HT-29 (cell line): ENCODE measurements around the gene CELA2A. TPM values are rescaled to one million over a fixed set of nuclear protein-coding genes. Genes with fewer than 3 reads are reported as not detected.

Source experiments
- DNase-seq: peaks from one replicate; pipeline ENCODE4 v3.0.0-alpha.2; 2015; ENCODE audit warnings: low spot score
- total RNA-seq: library from RNA; depleted of rRNA; stranded (reverse); fragments of >200 nt; shearing (Covaris generic); gene quantifications from 2 replicates; pipeline ENCODE4 v1.2.3, GENCODE V29; 2014; rRNA removed

CELA2A gene
- not detected in 2 replicates for total RNA-seq

- no peak for DNase-seq
These were observed at the start of gene CELA2A for GRCh38 chr1:15456313-15456954. TSS of gene CELA2A (plus strand) at chr1:15456732. CDS start at chr1:15456754, 22 bp downstream.

- no peak for DNase-seq
These were observed 49.0 kb upstream of the CELA2A start for GRCh38 chr1:15407580-15407979.

GRCh38 chr1:15408890-15409387, 47.6 kb upstream of the CELA2A start:
- no peak for DNase-seq

- peak; percentile 82 for DNase-seq
These were observed 46.9 kb upstream of the CELA2A start, which contains the start of gene EFHD2 for GRCh38 chr1:15409388-15410222. TSS of gene EFHD2 (plus strand) at chr1:15409888. CDS start at chr1:15409972, 84 bp downstream.

GRCh38 chr1:15410223-15410883, 46.2 kb upstream of the CELA2A start:
- DNase-seq: no peak

GRCh38 chr1:15410884-15411245, 45.7 kb upstream of the CELA2A start:
- no peak for DNase-seq

GRCh38 chr1:15411593-15412137, 44.9 kb upstream of the CELA2A start:
- DNase-seq: no peak

- DNase-seq: peak; percentile 65
These were observed 44.2 kb upstream of the CELA2A start for GRCh38 chr1:15412175-15412800.

GRCh38 chr1:15412843-15413242, 43.7 kb upstream of the CELA2A start:
- no peak for DNase-seq

GRCh38 chr1:15413563-15414444, 42.7 kb upstream of the CELA2A start:
- DNase-seq: no peak

GRCh38 chr1:15414445-15414983, 42.0 kb upstream of the CELA2A start:
- DNase-seq: no peak

GRCh38 chr1:15417059-15417934, 39.2 kb upstream of the CELA2A start:
- peak; percentile 82 for DNase-seq

- DNase-seq: peak; percentile 74
These were observed 37.6 kb upstream of the CELA2A start for GRCh38 chr1:15418806-15419515.

- DNase-seq: no peak
These were observed 35.6 kb upstream of the CELA2A start for GRCh38 chr1:15420853-15421465.

GRCh38 chr1:15422871-15423270, 33.7 kb upstream of the CELA2A start:
- no peak for DNase-seq

GRCh38 chr1:15423355-15424077, 33.0 kb upstream of the CELA2A start:
- no peak for DNase-seq

GRCh38 chr1:15424146-15424667, 32.3 kb upstream of the CELA2A start:
- peak; percentile 90 for DNase-seq
